Kasumi-1 (cell line): ENCODE measurements around the gene PFDN4.

Experiments
- DNase-seq, 2 experiments: peaks; one replicate each; lab custom pipeline; 2025; lab: John Stamatoyannopoulos, UW

Gene PFDN4

DNA sequence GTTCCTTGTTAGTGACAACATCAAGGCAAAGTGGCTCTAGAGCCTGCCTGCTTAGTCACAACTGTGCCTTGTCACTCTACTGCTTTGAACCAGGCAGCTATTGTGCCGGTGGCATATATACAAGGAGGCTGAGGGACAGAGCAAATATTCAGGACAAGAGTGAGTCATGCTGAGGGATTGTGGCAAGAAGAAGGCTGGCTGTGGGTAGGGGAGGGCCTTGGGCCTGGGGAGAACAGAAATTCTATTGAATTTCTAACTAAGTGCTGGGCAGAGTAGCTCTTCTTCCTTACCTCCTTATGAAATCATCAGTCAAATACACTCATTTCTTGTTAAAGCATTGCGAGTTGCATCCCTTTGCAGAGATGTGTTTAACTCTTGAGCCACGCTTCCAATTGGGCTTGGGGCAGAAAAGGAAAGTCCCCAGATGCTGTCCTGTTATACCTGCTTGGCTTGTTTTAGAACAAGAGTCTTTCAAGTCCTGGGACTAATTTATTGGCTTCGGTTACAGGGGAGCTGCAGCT is 59.7 kb downstream of the PFDN4 start:
- no peak for DNase-seq

DNA sequence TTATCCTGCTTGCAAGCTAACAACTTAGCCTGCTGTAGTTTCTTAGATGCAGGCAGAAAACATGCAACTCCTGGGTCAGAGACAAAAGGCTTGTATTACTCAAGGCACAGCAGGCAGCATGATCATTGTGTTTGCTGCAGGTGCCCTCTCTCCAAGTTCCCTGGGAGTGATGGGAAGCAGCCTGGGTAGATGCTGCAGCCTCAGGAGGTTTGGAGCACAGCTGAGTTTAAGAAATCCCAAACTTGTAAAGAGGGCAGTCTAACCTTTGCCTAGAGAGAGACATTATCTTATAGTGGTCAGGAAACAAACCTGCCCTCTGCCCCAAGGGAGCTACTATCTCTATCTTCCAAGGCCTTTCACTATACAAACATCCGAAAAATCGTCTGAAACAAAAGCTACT is 61.1 kb downstream of the PFDN4 start:
- no peak for DNase-seq
